HK-2 (cell line): Measurements from ENCODE around the gene PTF1A.

ENCODE experiments used
- DNase-seq: peaks from one replicate; pipeline ENCODE4 v3.0.0-alpha.2; 2018; ENCODE audit not compliant: unreplicated experiment

The PTF1A gene

GRCh38 chr10:23187155-23187554 lies 5.0 kb upstream of the PTF1A start:
- no peak for DNase-seq

- DNase-seq: no peak
These were observed 3.1 kb upstream of the PTF1A start for GRCh38 chr10:23189024-23189423.

GRCh38 chr10:23190872-23191763 lies 994 bp upstream of the PTF1A start:
- DNase-seq: no peak

- no peak for DNase-seq
These were observed 761 bp downstream of the PTF1A start for GRCh38 chr10:23192712-23193434.

- DNase-seq: no peak
These were observed 1.4 kb downstream of the PTF1A start for GRCh38 chr10:23193435-23194074.

- no peak for DNase-seq
These were observed 2.4 kb downstream of the PTF1A start for GRCh38 chr10:23194471-23194965.

GRCh38 chr10:23194966-23195845 lies 3.1 kb downstream of the PTF1A start:
- no peak for DNase-seq

- DNase-seq: no peak
These were observed 3.9 kb downstream of the PTF1A start for GRCh38 chr10:23195846-23196600.

GRCh38 chr10:23196915-23197314 lies 4.8 kb downstream of the PTF1A start:
- DNase-seq: no peak

- no peak for DNase-seq
These were observed 5.3 kb downstream of the PTF1A start for GRCh38 chr10:23197416-23197861.

- DNase-seq: no peak
These were observed 6.5 kb downstream of the PTF1A start for GRCh38 chr10:23198610-23198939.

- DNase-seq: no peak
These were observed 7.0 kb downstream of the PTF1A start for GRCh38 chr10:23198940-23199767.

GRCh38 chr10:23199768-23200511 lies 7.8 kb downstream of the PTF1A start:
- DNase-seq: no peak

GRCh38 chr10:23200586-23200985 lies 8.5 kb downstream of the PTF1A start:
- DNase-seq: no peak

- no peak for DNase-seq
These were observed 9.0 kb downstream of the PTF1A start for GRCh38 chr10:23200997-23201652.

GRCh38 chr10:23201837-23202236 lies 9.7 kb downstream of the PTF1A start:
- no peak for DNase-seq

- DNase-seq: no peak
These were observed 10.7 kb downstream of the PTF1A start for GRCh38 chr10:23202779-23203178.
